GM21786 (cell line): ENCODE measurements around the gene FBXL17.

Experiments
- ATAC-seq: cut with Tn5 transposase; IDR thresholded peaks from one replicate; pipeline ENCODE4 v1.9.1; 2021; ENCODE audit not compliant: unreplicated experiment

The FBXL17 gene

GRCh38 chr5:107869438-107870115, 512.3 kb downstream of the FBXL17 start:
- no peak for ATAC-seq

- no peak for ATAC-seq
Measured at GRCh38 chr5:107868650-107869409, 513.1 kb downstream of the FBXL17 start.

GRCh38 chr5:107867266-107867665, 514.6 kb downstream of the FBXL17 start:
- ATAC-seq, result no peak

GRCh38 chr5:107864793-107865192, 517.1 kb downstream of the FBXL17 start:
- ATAC-seq, result no peak

GRCh38 chr5:107863125-107863524, 518.8 kb downstream of the FBXL17 start:
- ATAC-seq, result no peak

- no peak for ATAC-seq
Measured at GRCh38 chr5:107861565-107861964, 520.3 kb downstream of the FBXL17 start.

GRCh38 chr5:107860044-107860443, 521.9 kb downstream of the FBXL17 start:
- no peak for ATAC-seq

GRCh38 chr5:107858788-107859187, 523.1 kb downstream of the FBXL17 start:
- ATAC-seq, result no peak

- no peak for ATAC-seq
Measured at GRCh38 chr5:107858324-107858723, 523.6 kb downstream of the FBXL17 start.

- no peak for ATAC-seq
Measured at GRCh38 chr5:107857785-107858184, 524.1 kb downstream of the FBXL17 start.

- no peak for ATAC-seq
Measured at GRCh38 chr5:107855171-107855570, 526.7 kb downstream of the FBXL17 start.

- no peak for ATAC-seq
Measured at GRCh38 chr5:107853696-107854095, 528.2 kb downstream of the FBXL17 start.

GRCh38 chr5:107853031-107853430, 528.9 kb downstream of the FBXL17 start:
- ATAC-seq, result no peak

GRCh38 chr5:107849118-107849517, 532.8 kb downstream of the FBXL17 start:
- no peak for ATAC-seq

GRCh38 chr5:107840592-107840991, 541.3 kb downstream of the FBXL17 start:
- ATAC-seq, result no peak

- ATAC-seq, result no peak
Measured at GRCh38 chr5:107840161-107840560, 541.7 kb downstream of the FBXL17 start.

- ATAC-seq, result no peak
Measured at GRCh38 chr5:107835096-107835495, 546.8 kb downstream of the FBXL17 start.

- ATAC-seq, result no peak
Measured at GRCh38 chr5:107832746-107833145, 549.2 kb downstream of the FBXL17 start.

- ATAC-seq, result no peak
Measured at GRCh38 chr5:107831612-107832395, 550.1 kb downstream of the FBXL17 start.

GRCh38 chr5:107830750-107831149, 551.1 kb downstream of the FBXL17 start:
- ATAC-seq, result no peak

GRCh38 chr5:107826311-107827000, 555.4 kb downstream of the FBXL17 start:
- ATAC-seq, result no peak
